HL-60 (cell line): ENCODE data around the gene MPRIP.

ENCODE experiments used
- DNase-seq, 2 experiments: peaks; one replicate each; pipeline ENCODE4 v3.0.0-alpha.2; 2010 to 2020; ENCODE audit warnings: low read depth in 1 of 2, low spot score in 1 of 2
- H3K27ac ChIP-seq: fragments of 250-450 bp; sonication (Bioruptor Pico); replicated peaks from 2 replicates; pipeline ENCODE4 v1.5.1; 2020; ENCODE audit warnings: mild to moderate bottlenecking, moderate library complexity
- H3K27me3 ChIP-seq: fragments of 250-450 bp; sonication (Bioruptor Pico); 2 replicates; pipeline ENCODE4 v1.5.1; 2021; ENCODE audit warnings: mild to moderate bottlenecking, moderate library complexity; ENCODE audit not compliant: insufficient read depth, poor library complexity, severe bottlenecking
- H3K4me3 ChIP-seq: replicated peaks from 2 replicates; pipeline ENCODE4 v1.5.1; 2011; ENCODE audit warnings: mild to moderate bottlenecking, control low read depth, low read length; ENCODE audit not compliant: insufficient read depth
- CTCF ChIP-seq: IDR thresholded peaks from one replicate; pipeline ENCODE4 v1.5.1; 2011; ENCODE audit warnings: low read length, control low read depth, inconsistent platforms; ENCODE audit not compliant: insufficient read depth
- GABPA ChIP-seq: IDR thresholded peaks from 2 replicates; pipeline ENCODE4 v1.6.1; 2012; ENCODE audit warnings: low read depth
- POLR2AphosphoS5 ChIP-seq: IDR thresholded peaks from 2 replicates; pipeline ENCODE4 v1.6.1; 2012; ENCODE audit warnings: low read depth
- SPI1 ChIP-seq: IDR thresholded peaks from 2 replicates; pipeline ENCODE4 v1.6.1; 2012; ENCODE audit warnings: low read depth, mild to moderate bottlenecking, borderline replicate concordance
- TF ChIP-seq, protein P1 (sequence below): IDR thresholded peaks from 2 replicates; pipeline ENCODE4 v1.6.1; 2012; ENCODE audit warnings: low read depth; ENCODE audit not compliant: insufficient replicate concordance

The MPRIP gene

GRCh38 chr17:16997514-16998429 lies 44.5 kb upstream of the MPRIP start:
- no peak overlapping the region for H3K4me3 ChIP-seq
- peak; percentile 63 to 76 for DNase-seq
- H3K27me3 ChIP-seq: no peaks in the 10 kb centered on the region
- peak; percentile 86 for TF ChIP-seq CTCF
- no peak for TF ChIP-seq GABPA
- TF ChIP-seq, protein P1, sequence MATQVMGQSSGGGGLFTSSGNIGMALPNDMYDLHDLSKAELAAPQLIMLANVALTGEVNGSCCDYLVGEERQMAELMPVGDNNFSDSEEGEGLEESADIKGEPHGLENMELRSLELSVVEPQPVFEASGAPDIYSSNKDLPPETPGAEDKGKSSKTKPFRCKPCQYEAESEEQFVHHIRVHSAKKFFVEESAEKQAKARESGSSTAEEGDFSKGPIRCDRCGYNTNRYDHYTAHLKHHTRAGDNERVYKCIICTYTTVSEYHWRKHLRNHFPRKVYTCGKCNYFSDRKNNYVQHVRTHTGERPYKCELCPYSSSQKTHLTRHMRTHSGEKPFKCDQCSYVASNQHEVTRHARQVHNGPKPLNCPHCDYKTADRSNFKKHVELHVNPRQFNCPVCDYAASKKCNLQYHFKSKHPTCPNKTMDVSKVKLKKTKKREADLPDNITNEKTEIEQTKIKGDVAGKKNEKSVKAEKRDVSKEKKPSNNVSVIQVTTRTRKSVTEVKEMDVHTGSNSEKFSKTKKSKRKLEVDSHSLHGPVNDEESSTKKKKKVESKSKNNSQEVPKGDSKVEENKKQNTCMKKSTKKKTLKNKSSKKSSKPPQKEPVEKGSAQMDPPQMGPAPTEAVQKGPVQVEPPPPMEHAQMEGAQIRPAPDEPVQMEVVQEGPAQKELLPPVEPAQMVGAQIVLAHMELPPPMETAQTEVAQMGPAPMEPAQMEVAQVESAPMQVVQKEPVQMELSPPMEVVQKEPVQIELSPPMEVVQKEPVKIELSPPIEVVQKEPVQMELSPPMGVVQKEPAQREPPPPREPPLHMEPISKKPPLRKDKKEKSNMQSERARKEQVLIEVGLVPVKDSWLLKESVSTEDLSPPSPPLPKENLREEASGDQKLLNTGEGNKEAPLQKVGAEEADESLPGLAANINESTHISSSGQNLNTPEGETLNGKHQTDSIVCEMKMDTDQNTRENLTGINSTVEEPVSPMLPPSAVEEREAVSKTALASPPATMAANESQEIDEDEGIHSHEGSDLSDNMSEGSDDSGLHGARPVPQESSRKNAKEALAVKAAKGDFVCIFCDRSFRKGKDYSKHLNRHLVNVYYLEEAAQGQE: no peak
- H3K27ac ChIP-seq: no peak overlapping the region

DNA sequence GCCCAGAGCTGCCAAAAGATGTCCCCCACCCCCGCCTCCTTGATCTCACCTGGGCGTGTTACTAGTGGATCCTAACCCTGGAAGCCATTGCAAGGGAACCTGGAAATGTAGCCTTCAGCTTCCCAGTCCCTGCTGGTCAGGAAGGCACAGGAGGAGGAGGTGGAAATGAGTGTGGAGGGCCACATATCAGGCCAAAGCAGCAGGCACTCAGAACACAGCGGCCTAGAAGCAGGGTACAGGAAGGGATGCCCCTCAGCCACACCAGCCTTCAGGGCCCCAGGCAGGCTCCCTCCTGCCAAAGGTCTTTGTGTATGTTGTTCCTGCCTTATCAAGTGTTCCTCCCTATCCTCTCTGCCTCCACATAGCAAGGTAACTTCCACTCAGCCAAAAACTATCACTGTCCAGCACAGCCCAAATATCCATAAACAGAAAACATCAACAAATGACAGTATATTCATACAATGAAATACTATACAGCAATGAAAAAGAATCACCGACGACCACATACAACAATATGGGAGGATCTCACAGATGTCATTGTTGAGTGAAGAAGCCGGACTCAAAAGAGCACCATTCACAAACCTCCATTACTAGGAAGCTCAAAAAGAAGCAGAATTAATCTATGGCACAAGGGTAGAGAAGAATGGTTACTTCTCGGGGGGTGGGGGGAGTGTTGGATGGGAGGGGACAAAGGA lies 42.2 kb upstream of the MPRIP start:
- TF ChIP-seq, protein P1: no peak
- TF ChIP-seq GABPA: no peak
- TF ChIP-seq CTCF: no peak
- TF ChIP-seq POLR2AphosphoS5: no peak
- TF ChIP-seq SPI1: no peak
- no peak overlapping the region for H3K4me3 ChIP-seq
- DNase-seq: no peak
- no peak overlapping the region for H3K27ac ChIP-seq
- no peaks in the 10 kb centered on the region for H3K27me3 ChIP-seq

DNA sequence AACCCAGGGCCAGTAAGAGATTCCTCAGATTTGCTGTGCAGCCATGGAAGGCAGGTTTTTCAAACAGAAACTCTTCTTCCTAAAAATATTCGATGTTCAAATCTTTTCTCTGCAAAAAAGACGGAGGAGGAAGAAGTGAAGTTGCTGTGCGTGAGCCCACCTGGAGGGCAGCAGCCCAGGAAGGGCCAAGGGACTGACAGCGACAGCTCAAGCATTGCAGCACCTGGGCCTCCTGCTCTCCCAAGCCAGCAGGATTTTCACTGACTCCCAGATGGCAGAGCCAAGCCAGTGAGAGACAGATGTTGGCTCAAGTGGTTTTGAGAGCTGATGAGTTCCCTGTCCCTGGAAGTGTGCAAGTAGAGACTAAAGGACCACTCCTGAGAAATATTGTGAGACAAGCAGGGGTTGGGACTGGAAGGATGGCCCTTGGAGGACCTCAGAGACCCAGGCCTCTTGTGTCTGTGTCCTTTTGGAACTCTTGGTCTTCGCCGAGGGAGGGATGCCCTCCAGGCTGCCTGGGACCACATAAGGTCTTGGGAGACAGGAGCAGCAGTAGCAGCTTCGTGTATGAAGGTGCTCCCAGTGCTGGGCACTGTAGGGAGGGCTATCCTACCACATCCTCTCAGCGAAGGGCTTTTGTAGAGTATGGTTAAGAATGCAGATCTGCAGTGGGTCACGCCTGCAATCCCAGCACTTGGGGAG lies 41.0 kb upstream of the MPRIP start:
- TF ChIP-seq SPI1 (no peak), CTCF (no peak)
- H3K27me3 ChIP-seq: no peaks in the 10 kb centered on the region
- H3K4me3 ChIP-seq: no peak overlapping the region
- DNase-seq: no peak
- H3K27ac ChIP-seq: no peak overlapping the region
